Smooth muscle cell (in vitro differentiated cells): ENCODE results near the gene RBMS3. TPM values are rescaled to one million over a fixed set of nuclear protein-coding genes. Genes with fewer than 3 reads are reported as not detected.

Experiments used
- DNase-seq: peaks from one replicate; lab custom pipeline; 2025; ENCODE audit not compliant: unreplicated experiment; lab: John Stamatoyannopoulos, UW
- H2AFZ ChIP-seq: fragments of 200-600 bp; sonication (generic); 2 replicates; pipeline ENCODE4 v1.6.0; 2016; ENCODE audit warnings: antibody characterized with exemption, low read depth, mild to moderate bottlenecking
- H3F3A ChIP-seq: fragments of 200-600 bp; sonication (generic); 2 replicates; pipeline ENCODE4 v1.6.0; 2017; ENCODE audit warnings: antibody characterized with exemption, low read depth
- H3K27ac ChIP-seq: fragments of 200-600 bp; sonication (generic); 2 replicates; pipeline ENCODE4 v1.5.1; 2016; ENCODE audit warnings: low read depth, mild to moderate bottlenecking
- H3K27me3 ChIP-seq: fragments of 200-600 bp; sonication (generic); 2 replicates; pipeline ENCODE4 v1.6.1; 2016; ENCODE audit warnings: low read depth, mild to moderate bottlenecking
- H3K36me3 ChIP-seq: fragments of 200-600 bp; sonication (generic); 2 replicates; pipeline ENCODE4 v1.5.1; 2016; ENCODE audit warnings: low read depth
- H3K4me1 ChIP-seq: fragments of 200-600 bp; sonication (generic); 2 replicates; pipeline ENCODE4 v1.5.1; 2016; ENCODE audit warnings: low read depth
- H3K4me2 ChIP-seq: fragments of 200-600 bp; sonication (generic); 2 replicates; pipeline ENCODE4 v1.6.0; 2016; ENCODE audit warnings: mild to moderate bottlenecking
- H3K4me3 ChIP-seq: fragments of 200-600 bp; sonication (generic); 2 replicates; pipeline ENCODE4 v1.5.1; 2016; ENCODE audit warnings: mild to moderate bottlenecking
- H3K79me2 ChIP-seq: fragments of 200-600 bp; sonication (generic); 2 replicates; pipeline ENCODE4 v1.6.0; 2016; ENCODE audit warnings: low read depth, mild to moderate bottlenecking
- H3K9ac ChIP-seq: fragments of 200-600 bp; sonication (generic); 2 replicates; pipeline ENCODE4 v1.6.0; 2016; ENCODE audit warnings: low read depth
- H3K9me3 ChIP-seq: fragments of 200-600 bp; sonication (generic); replicated peaks from 2 replicates; pipeline ENCODE4 v1.5.1; 2016; ENCODE audit warnings: low read depth
- H4K20me1 ChIP-seq: fragments of 200-600 bp; sonication (generic); 2 replicates; pipeline ENCODE4 v1.6.0; 2016; ENCODE audit warnings: low read depth
- WGBS: methylation state at CpG from one replicate; pipeline ENCODE4 v1.1.7; 2016; ENCODE audit warnings: low lambda C conversion rate; 5-methylcytosine and 5-hydroxymethylcytosine counted together
- polyA plus RNA-seq: library from polyadenylated mRNA; unstranded; fragments of >200 nt; fragmentation: Nextera tagmentation; extraction: Ambion mirVana; gene quantifications from 2 replicates; pipeline ENCODE4 v1.2.1, GENCODE V29; 2016
- total RNA-seq: library from RNA; depleted of rRNA; stranded (reverse); fragments of >200 nt; gene quantifications from 2 replicates; pipeline ENCODE4 v1.2.3, GENCODE V29; 2014
- TF ChIP-seq, protein P1 (sequence below): fragments of 200-600 bp; sonication (generic); IDR thresholded peaks from 2 replicates; pipeline ENCODE4 v1.5.1; 2017; ENCODE audit warnings: borderline replicate concordance, mild to moderate bottlenecking, antibody characterized with exemption; ENCODE audit not compliant: insufficient read depth, poor library complexity, severe bottlenecking

RBMS3 gene
- total and polyA plus RNA-seq, 2 experiments from 2014 or later: 42.9 to 50.6 TPM

DNA sequence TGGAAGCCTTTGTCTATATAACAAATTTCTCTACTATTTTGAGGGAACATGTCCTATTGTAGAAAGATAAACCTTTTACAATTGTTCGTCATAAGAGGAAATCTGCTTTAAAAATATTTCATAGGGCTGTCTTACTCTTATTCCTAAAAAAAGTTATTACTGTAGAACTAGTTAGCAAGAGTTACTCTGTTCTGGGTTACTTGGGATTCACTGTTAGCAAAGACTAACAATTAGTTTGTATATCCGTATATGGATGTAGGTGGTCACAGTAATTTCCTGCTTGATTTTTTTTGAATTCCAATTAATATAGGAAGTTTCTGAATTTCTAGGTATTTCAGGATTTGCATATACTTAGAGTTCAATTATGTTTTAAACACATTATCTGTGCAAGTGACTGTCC, 413.5 kb downstream of the RBMS3 start:
- TF ChIP-seq, protein P1, sequence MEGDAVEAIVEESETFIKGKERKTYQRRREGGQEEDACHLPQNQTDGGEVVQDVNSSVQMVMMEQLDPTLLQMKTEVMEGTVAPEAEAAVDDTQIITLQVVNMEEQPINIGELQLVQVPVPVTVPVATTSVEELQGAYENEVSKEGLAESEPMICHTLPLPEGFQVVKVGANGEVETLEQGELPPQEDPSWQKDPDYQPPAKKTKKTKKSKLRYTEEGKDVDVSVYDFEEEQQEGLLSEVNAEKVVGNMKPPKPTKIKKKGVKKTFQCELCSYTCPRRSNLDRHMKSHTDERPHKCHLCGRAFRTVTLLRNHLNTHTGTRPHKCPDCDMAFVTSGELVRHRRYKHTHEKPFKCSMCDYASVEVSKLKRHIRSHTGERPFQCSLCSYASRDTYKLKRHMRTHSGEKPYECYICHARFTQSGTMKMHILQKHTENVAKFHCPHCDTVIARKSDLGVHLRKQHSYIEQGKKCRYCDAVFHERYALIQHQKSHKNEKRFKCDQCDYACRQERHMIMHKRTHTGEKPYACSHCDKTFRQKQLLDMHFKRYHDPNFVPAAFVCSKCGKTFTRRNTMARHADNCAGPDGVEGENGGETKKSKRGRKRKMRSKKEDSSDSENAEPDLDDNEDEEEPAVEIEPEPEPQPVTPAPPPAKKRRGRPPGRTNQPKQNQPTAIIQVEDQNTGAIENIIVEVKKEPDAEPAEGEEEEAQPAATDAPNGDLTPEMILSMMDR: no peak
- no peak overlapping the region for H2AFZ ChIP-seq
- WGBS: 47% methylated on average over 2 of the region's 2 CpGs
- peak overlapping the region; percentile 81 for H3K4me2 ChIP-seq
- H3K4me3 ChIP-seq: no peak overlapping the region
- no peak for DNase-seq
- H4K20me1 ChIP-seq: no peaks in the 10 kb centered on the region
- no peaks in the 10 kb centered on the region for H3K9me3 ChIP-seq
- peak overlapping the region; percentile 96 for H3K27ac ChIP-seq
- no peaks in the 10 kb centered on the region for H3K36me3 ChIP-seq
- no peaks in the 10 kb centered on the region for H3K27me3 ChIP-seq
- H3K9ac ChIP-seq: peak overlapping the region; percentile 70
- H3K4me1 ChIP-seq: peaks cover 49% of the 10 kb centered on the region
- peaks cover 30% of the 10 kb centered on the region for H3K79me2 ChIP-seq
- H3F3A ChIP-seq: peaks cover 25% of the 10 kb centered on the region

DNA sequence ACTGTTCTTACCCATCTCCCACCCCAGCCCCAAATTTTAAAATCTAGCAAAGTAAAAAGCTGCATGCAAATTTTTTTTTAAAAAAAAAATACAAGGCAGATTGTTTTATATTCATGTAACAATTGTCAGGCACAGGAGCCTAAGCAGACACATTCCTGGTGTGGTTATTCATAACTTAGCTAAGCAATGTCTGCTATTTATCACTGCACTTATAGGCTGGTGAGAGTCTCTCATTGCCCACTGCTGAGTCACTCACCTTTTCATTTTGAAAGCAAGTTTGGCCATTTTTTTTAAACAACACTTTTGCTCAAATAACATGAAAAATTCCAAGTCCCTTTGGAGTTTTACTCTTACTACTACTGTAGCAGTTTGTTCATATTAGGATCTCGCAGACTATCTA, 413.9 kb downstream of the RBMS3 start:
- H3K27me3 ChIP-seq: no peaks in the 10 kb centered on the region
- peak overlapping the region; percentile 81 for H3K4me2 ChIP-seq
- TF ChIP-seq, protein P1: no peak
- WGBS: 44% methylated on average over 1 of the region's 1 CpG
- peak overlapping the region; percentile 50 for H3K9ac ChIP-seq
- no peaks in the 10 kb centered on the region for H4K20me1 ChIP-seq
- no peaks in the 10 kb centered on the region for H3K9me3 ChIP-seq
- peaks cover 25% of the 10 kb centered on the region for H3F3A ChIP-seq
- peaks cover 3% of the 10 kb centered on the region for H3K36me3 ChIP-seq
- peak overlapping the region; percentile 11 for H3K4me3 ChIP-seq
- no peak for DNase-seq
- no peak overlapping the region for H2AFZ ChIP-seq
- peaks cover 29% of the 10 kb centered on the region for H3K79me2 ChIP-seq
- H3K4me1 ChIP-seq: peaks cover 49% of the 10 kb centered on the region
- H3K27ac ChIP-seq: peak overlapping the region; percentile 96

DNA sequence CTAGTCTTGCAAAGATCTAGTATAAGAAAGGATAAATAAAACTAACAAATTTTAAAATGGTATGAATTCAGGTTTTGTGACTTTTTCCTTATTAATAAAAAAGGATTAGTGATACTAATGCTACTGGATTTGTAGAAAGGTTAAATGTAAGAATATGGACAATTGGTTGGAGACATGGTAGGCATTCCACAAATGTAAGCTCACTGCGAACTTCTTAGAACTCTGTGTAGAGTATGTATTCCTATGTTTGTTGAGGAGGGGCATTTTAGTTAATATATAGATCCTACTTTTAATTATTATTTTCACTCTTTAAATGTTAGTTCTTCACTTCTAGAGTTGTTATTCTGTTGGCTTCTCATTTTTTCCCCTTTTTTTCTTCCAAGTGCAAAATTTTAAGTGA, 414.3 kb downstream of the RBMS3 start:
- peak overlapping the region; percentile 50 for H3K9ac ChIP-seq
- H3K4me1 ChIP-seq: peaks cover 49% of the 10 kb centered on the region
- H3K79me2 ChIP-seq: peaks cover 29% of the 10 kb centered on the region
- H2AFZ ChIP-seq: no peak overlapping the region
- TF ChIP-seq, protein P1: no peak
- H4K20me1 ChIP-seq: no peaks in the 10 kb centered on the region
- H3K4me3 ChIP-seq: peak overlapping the region; percentile 11
- H3F3A ChIP-seq: peaks cover 23% of the 10 kb centered on the region
- peaks cover 7% of the 10 kb centered on the region for H3K36me3 ChIP-seq
- DNase-seq: no peak
- no peaks in the 10 kb centered on the region for H3K9me3 ChIP-seq
- no peaks in the 10 kb centered on the region for H3K27me3 ChIP-seq
- peak overlapping the region; percentile 96 for H3K27ac ChIP-seq
- 66% methylated on average over 1 of the region's 1 CpG for WGBS
- peak overlapping the region; percentile 81 for H3K4me2 ChIP-seq

DNA sequence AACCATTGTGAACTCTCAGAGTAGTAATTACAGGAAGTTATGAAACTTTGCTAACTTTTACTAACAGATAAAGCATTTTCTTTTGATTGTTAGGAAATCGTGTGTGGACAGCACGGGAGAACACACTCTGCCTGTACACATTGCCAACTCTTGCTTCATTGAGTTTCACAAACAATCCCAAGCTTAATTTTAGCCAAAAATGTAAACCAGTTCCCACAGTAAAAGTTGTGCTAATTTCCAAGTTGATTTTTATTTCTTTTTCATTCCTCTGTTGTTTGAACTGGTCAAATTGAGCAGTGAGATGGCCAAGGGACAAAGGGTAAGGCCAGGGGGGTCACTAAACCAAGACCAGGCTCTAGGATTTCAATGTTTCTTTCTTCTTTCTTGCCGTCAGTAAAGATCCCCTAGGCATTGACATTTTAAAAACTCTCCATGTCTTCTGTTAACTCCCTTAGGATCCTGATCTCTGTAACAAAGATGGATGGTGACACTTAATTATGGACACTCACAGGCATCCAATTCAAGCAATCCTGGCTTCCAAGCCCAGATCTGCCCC, 414.9 kb downstream of the RBMS3 start:
- H3K4me3 ChIP-seq: peak overlapping the region; percentile 11
- H2AFZ ChIP-seq: no peak overlapping the region
- H4K20me1 ChIP-seq: no peaks in the 10 kb centered on the region
- DNase-seq: no peak
- 18% methylated on average over 3 of the region's 3 CpGs for WGBS
- H3K79me2 ChIP-seq: peaks cover 31% of the 10 kb centered on the region
- peak overlapping the region; percentile 96 for H3K27ac ChIP-seq
- peaks cover 49% of the 10 kb centered on the region for H3K4me1 ChIP-seq
- peak overlapping the region; percentile 81 for H3K4me2 ChIP-seq
- no peaks in the 10 kb centered on the region for H3K9me3 ChIP-seq
- TF ChIP-seq, protein P1: no peak
- peak overlapping the region; percentile 50 for H3K9ac ChIP-seq
- H3K27me3 ChIP-seq: no peaks in the 10 kb centered on the region
- peaks cover 21% of the 10 kb centered on the region for H3F3A ChIP-seq
- peaks cover 8% of the 10 kb centered on the region for H3K36me3 ChIP-seq
